ENCODE results near the gene SSTR5. TPM values are rescaled to one million over a fixed set of nuclear protein-coding genes. Genes with fewer than 3 reads are reported as not detected.

SSTR5 gene
- polyA plus RNA-seq, 1 experiment, result not detected

- POLR2A ChIA-PET, result no interaction called here
- H3K4me3 ChIP-seq (ENCODE audit: low read depth, low read length), result no peak overlapping the region
- no peak for DNase-seq (ENCODE audit: low read depth, low spot score)
- no peak overlapping the region for H3K27ac ChIP-seq (ENCODE audit: low read depth, low read length)
- peaks cover 5% of the 10 kb centered on the region for H3K27me3 ChIP-seq (ENCODE audit: control insufficient read depth, insufficient read depth, low read length)
- no peak for TF ChIP-seq CTCF (IDR thresholded peaks at IDR 0.05; ENCODE audit: low read depth, low read length)
- peaks cover 29% of the 10 kb centered on the region for H3K9me3 ChIP-seq (ENCODE audit: control insufficient read depth, insufficient read depth, low read length)
- CTCF ChIA-PET, result no interaction called here
Observed at GRCh38 chr16:1036166-1036565, 36.4 kb upstream of the SSTR5 start.

- ChIA-PET POLR2A (interaction anchor here (0.6 kb wide), 1 partner anchor 327 kb away, joined by 4 read pairs; no protein-coding TSS in a partner anchor), CTCF (no interaction called here)
- peaks cover 5% of the 10 kb centered on the region for H3K27me3 ChIP-seq (ENCODE audit: control insufficient read depth, insufficient read depth, low read length)
- H3K27ac ChIP-seq (ENCODE audit: low read depth, low read length), result no peak overlapping the region
- no peak overlapping the region for H3K4me3 ChIP-seq (ENCODE audit: low read depth, low read length)
- DNase-seq (ENCODE audit: low read depth, low spot score), result no peak
- H3K9me3 ChIP-seq (ENCODE audit: control insufficient read depth, insufficient read depth, low read length), result peaks cover 31% of the 10 kb centered on the region
- no peak for TF ChIP-seq CTCF (IDR thresholded peaks at IDR 0.05; ENCODE audit: low read depth, low read length)
Observed at GRCh38 chr16:1036726-1037393, 35.7 kb upstream of the SSTR5 start.

- DNase-seq (ENCODE audit: low read depth, low spot score), result no peak
- H3K27me3 ChIP-seq (ENCODE audit: control insufficient read depth, insufficient read depth, low read length), result peaks cover 5% of the 10 kb centered on the region
- H3K27ac ChIP-seq (ENCODE audit: low read depth, low read length), result no peak overlapping the region
- no peak overlapping the region for H3K4me3 ChIP-seq (ENCODE audit: low read depth, low read length)
- no peak for TF ChIP-seq CTCF (IDR thresholded peaks at IDR 0.05; ENCODE audit: low read depth, low read length)
- peaks cover 32% of the 10 kb centered on the region for H3K9me3 ChIP-seq (ENCODE audit: control insufficient read depth, insufficient read depth, low read length)
- CTCF ChIA-PET, result no interaction called here
- POLR2A ChIA-PET, result no interaction called here
Observed at GRCh38 chr16:1037394-1038257, 34.9 kb upstream of the SSTR5 start.

GRCh38 chr16:1038932-1039331 lies 33.6 kb upstream of the SSTR5 start:
- no peak for DNase-seq (ENCODE audit: low read depth, low spot score)
- CTCF ChIA-PET, result no interaction called here
- no peak for TF ChIP-seq CTCF (IDR thresholded peaks at IDR 0.05; ENCODE audit: low read depth, low read length)

DNA sequence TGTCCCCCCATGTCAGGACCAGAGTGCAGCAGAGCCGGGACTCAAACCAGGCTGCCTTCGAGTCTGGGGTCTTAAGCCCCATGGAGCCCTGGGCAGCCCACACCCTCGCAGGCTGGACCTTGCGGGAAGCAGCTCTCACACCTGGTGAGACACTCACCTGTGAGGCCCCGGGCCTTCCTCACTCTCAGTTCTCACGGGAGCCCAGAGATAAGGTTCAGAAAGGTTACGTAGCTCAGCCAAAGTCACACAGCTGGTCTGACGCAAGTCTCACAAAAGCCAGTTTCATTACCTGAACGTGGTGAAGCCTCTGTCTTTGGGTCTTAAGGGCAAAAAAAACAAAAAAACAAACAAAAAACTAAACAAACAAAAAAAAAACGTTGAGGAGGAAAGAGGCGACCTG lies 32.8 kb upstream of the SSTR5 start:
- Histone ChIP-seq H3K27ac (ENCODE audit: low read depth, low read length) (no peak overlapping the region), H3K27me3 (ENCODE audit: control insufficient read depth, insufficient read depth, low read length) (peaks cover 5% of the 10 kb centered on the region), H3K4me3 (ENCODE audit: low read depth, low read length) (no peak overlapping the region), H3K9me3 (ENCODE audit: control insufficient read depth, insufficient read depth, low read length) (peaks cover 31% of the 10 kb centered on the region)
- DNase-seq (ENCODE audit: low read depth, low spot score), result no peak
- CTCF ChIA-PET, result no interaction called here
- POLR2A ChIA-PET, result no interaction called here
- no peak for TF ChIP-seq CTCF (IDR thresholded peaks at IDR 0.05; ENCODE audit: low read depth, low read length)

More at GRCh38 chr16:1038932-1039331, 33.6 kb upstream of the SSTR5 start:
- peaks cover 33% of the 10 kb centered on the region for H3K9me3 ChIP-seq (ENCODE audit: control insufficient read depth, insufficient read depth, low read length)
- H3K27ac ChIP-seq (ENCODE audit: low read depth, low read length), result no peak overlapping the region
- H3K27me3 ChIP-seq (ENCODE audit: control insufficient read depth, insufficient read depth, low read length), result peaks cover 5% of the 10 kb centered on the region
- H3K4me3 ChIP-seq (ENCODE audit: low read depth, low read length), result no peak overlapping the region
- POLR2A ChIA-PET, result interaction anchor here (0.6 kb wide), 1 partner anchor 24 kb away, joined by 3 read pairs; no protein-coding TSS in a partner anchor

Measured in AG04450 (cell line).